ENCODE measurements around the gene RALGAPB.

Gene RALGAPB

GRCh38 chr20:38450412-38450975 lies 22.1 kb upstream of the RALGAPB start:
- no peak for DNase-seq (ENCODE audit: low read depth)
- no peak overlapping the region for H3K4me3 ChIP-seq (ENCODE audit: low read depth, low read length)
- TF ChIP-seq MYC (IDR thresholded peaks at IDR 0.05; ENCODE audit: low read depth, low read length) (no peak), MAX (IDR thresholded peaks at IDR 0.05; ENCODE audit: low read depth, low read length) (no peak), POLR2A (IDR thresholded peaks at IDR 0.05; ENCODE audit: extremely low read depth, insufficient read length) (no peak), CTCF (IDR thresholded peaks at IDR 0.05; ENCODE audit: low read depth, low read length) (no peak)

- H3K4me3 ChIP-seq (ENCODE audit: low read depth, low read length): no peak overlapping the region
- no peak for DNase-seq (ENCODE audit: low read depth)
- no peak for TF ChIP-seq POLR2A (IDR thresholded peaks at IDR 0.05; ENCODE audit: extremely low read depth, insufficient read length)
- no peak for TF ChIP-seq MAX (IDR thresholded peaks at IDR 0.05; ENCODE audit: low read depth, low read length)
- no peak for TF ChIP-seq CTCF (IDR thresholded peaks at IDR 0.05; ENCODE audit: low read depth, low read length)
- no peak for TF ChIP-seq MYC (IDR thresholded peaks at IDR 0.05; ENCODE audit: low read depth, low read length)
Observed at GRCh38 chr20:38452880-38453624, 19.6 kb upstream of the RALGAPB start.

GRCh38 chr20:38453941-38454340 lies 18.7 kb upstream of the RALGAPB start:
- TF ChIP-seq MAX (IDR thresholded peaks at IDR 0.05; ENCODE audit: low read depth, low read length) (no peak), POLR2A (IDR thresholded peaks at IDR 0.05; ENCODE audit: extremely low read depth, insufficient read length) (no peak), MYC (IDR thresholded peaks at IDR 0.05; ENCODE audit: low read depth, low read length) (no peak), CTCF (IDR thresholded peaks at IDR 0.05; ENCODE audit: low read depth, low read length) (no peak)
- no peak overlapping the region for H3K4me3 ChIP-seq (ENCODE audit: low read depth, low read length)
- no peak for DNase-seq (ENCODE audit: low read depth)

- TF ChIP-seq MYC (IDR thresholded peaks at IDR 0.05; ENCODE audit: low read depth, low read length) (no peak), MAX (IDR thresholded peaks at IDR 0.05; ENCODE audit: low read depth, low read length) (no peak)
- no peak for DNase-seq (ENCODE audit: low read depth)
- no peak overlapping the region for H3K4me3 ChIP-seq (ENCODE audit: low read depth, low read length)
Observed at GRCh38 chr20:38454556-38455473, 17.8 kb upstream of the RALGAPB start.

GRCh38 chr20:38458314-38458713 lies 14.3 kb upstream of the RALGAPB start:
- no peak for DNase-seq (ENCODE audit: low read depth)
- TF ChIP-seq MYC (IDR thresholded peaks at IDR 0.05; ENCODE audit: low read depth, low read length) (no peak), POLR2A (IDR thresholded peaks at IDR 0.05; ENCODE audit: extremely low read depth, insufficient read length) (no peak), CTCF (IDR thresholded peaks at IDR 0.05; ENCODE audit: low read depth, low read length) (no peak), MAX (IDR thresholded peaks at IDR 0.05; ENCODE audit: low read depth, low read length) (no peak)
- H3K4me3 ChIP-seq (ENCODE audit: low read depth, low read length): no peak overlapping the region

All from NB4 (cell line).